ENCODE results near the gene VWF.

Gene VWF

GRCh38 chr12:6124411-6125309, at the start of gene VWF:
Gene VWF (minus strand): TSS chr12:6124670. CDS start chr12:6123196, 1,474 bp downstream.
- H3K27ac ChIP-seq (ENCODE audit: low read length), result peak within 1 kb of the TSS; percentile 18
- H3K4me1 ChIP-seq (ENCODE audit: control insufficient read depth, insufficient read depth, low read length), result no peaks in the 10 kb centered on the region
- peak within 1 kb of the TSS in 1 of 2 donors; percentile 32 for H3K9ac ChIP-seq (ENCODE audit: low read length in 2 of 2)
- H3K36me3 ChIP-seq (ENCODE audit: control insufficient read depth in 2 of 2, insufficient read depth in 2 of 2, low read length in 2 of 2), result no peaks in the 10 kb centered on the region
- H3K4me3 ChIP-seq (ENCODE audit: low read length in 2 of 2), result peak within 1 kb of the TSS in 1 of 2 donors; percentile 57
- no peaks in the 10 kb centered on the region for H3K9me3 ChIP-seq (ENCODE audit: control insufficient read depth in 2 of 2, low read length in 2 of 2)
- no peaks in the 10 kb centered on the region for H3K27me3 ChIP-seq (ENCODE audit: control insufficient read depth in 1 of 2, insufficient read depth in 2 of 2, low read length in 2 of 2)

DNA sequence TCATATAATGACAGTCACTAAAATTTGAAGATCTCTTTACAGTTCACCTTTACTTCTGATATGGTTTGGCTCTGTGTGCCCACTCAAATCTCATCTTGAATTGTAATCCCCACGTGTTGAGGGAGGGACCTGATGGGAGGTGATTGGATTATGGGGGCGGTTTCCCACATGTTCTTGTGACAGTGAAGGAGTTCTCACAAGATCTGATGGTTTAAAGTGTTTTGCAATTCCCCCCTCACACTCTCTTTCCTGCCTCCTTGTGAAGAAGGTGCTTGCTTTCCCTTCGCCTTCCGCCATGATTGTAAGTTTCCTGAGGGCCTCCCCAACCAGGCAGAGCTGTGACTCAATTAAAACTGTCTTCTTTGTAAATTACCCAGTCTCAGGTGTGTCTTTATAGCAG, 48.4 kb upstream of the VWF start:
- Histone ChIP-seq H3K9ac (ENCODE audit: low read length in 2 of 2) (no peak overlapping the region), H3K4me3 (ENCODE audit: low read length in 2 of 2) (no peak overlapping the region), H3K27ac (ENCODE audit: low read length) (no peak overlapping the region), H3K9me3 (ENCODE audit: control insufficient read depth in 2 of 2, low read length in 2 of 2) (no peaks in the 10 kb centered on the region), H3K4me1 (ENCODE audit: control insufficient read depth, insufficient read depth, low read length) (peaks cover under 1% of the 10 kb centered on the region), H3K27me3 (ENCODE audit: control insufficient read depth in 1 of 2, insufficient read depth in 2 of 2, low read length in 2 of 2) (no peaks in the 10 kb centered on the region), H3K36me3 (ENCODE audit: control insufficient read depth in 2 of 2, insufficient read depth in 2 of 2, low read length in 2 of 2) (no peaks in the 10 kb centered on the region)

GRCh38 chr12:6172086-6172485, 47.6 kb upstream of the VWF start:
- H3K9ac ChIP-seq (ENCODE audit: low read length in 2 of 2), result no peak overlapping the region
- no peaks in the 10 kb centered on the region for H3K9me3 ChIP-seq (ENCODE audit: control insufficient read depth in 2 of 2, low read length in 2 of 2)
- H3K27ac ChIP-seq (ENCODE audit: low read length), result no peak overlapping the region
- no peaks in the 10 kb centered on the region for H3K27me3 ChIP-seq (ENCODE audit: control insufficient read depth in 1 of 2, insufficient read depth in 2 of 2, low read length in 2 of 2)
- H3K36me3 ChIP-seq (ENCODE audit: control insufficient read depth in 2 of 2, insufficient read depth in 2 of 2, low read length in 2 of 2), result no peaks in the 10 kb centered on the region
- H3K4me1 ChIP-seq (ENCODE audit: control insufficient read depth, insufficient read depth, low read length), result peaks cover 8% of the 10 kb centered on the region
- H3K4me3 ChIP-seq (ENCODE audit: low read length in 2 of 2), result no peak overlapping the region

GRCh38 chr12:6171409-6172015, 47.0 kb upstream of the VWF start:
- H3K4me3 ChIP-seq (ENCODE audit: low read length in 2 of 2), result no peak overlapping the region
- no peaks in the 10 kb centered on the region for H3K36me3 ChIP-seq (ENCODE audit: control insufficient read depth in 2 of 2, insufficient read depth in 2 of 2, low read length in 2 of 2)
- no peak overlapping the region for H3K9ac ChIP-seq (ENCODE audit: low read length in 2 of 2)
- peaks cover 8% of the 10 kb centered on the region for H3K4me1 ChIP-seq (ENCODE audit: control insufficient read depth, insufficient read depth, low read length)
- no peaks in the 10 kb centered on the region for H3K27me3 ChIP-seq (ENCODE audit: control insufficient read depth in 1 of 2, insufficient read depth in 2 of 2, low read length in 2 of 2)
- no peaks in the 10 kb centered on the region for H3K9me3 ChIP-seq (ENCODE audit: control insufficient read depth in 2 of 2, low read length in 2 of 2)
- H3K27ac ChIP-seq (ENCODE audit: low read length), result no peak overlapping the region

DNA sequence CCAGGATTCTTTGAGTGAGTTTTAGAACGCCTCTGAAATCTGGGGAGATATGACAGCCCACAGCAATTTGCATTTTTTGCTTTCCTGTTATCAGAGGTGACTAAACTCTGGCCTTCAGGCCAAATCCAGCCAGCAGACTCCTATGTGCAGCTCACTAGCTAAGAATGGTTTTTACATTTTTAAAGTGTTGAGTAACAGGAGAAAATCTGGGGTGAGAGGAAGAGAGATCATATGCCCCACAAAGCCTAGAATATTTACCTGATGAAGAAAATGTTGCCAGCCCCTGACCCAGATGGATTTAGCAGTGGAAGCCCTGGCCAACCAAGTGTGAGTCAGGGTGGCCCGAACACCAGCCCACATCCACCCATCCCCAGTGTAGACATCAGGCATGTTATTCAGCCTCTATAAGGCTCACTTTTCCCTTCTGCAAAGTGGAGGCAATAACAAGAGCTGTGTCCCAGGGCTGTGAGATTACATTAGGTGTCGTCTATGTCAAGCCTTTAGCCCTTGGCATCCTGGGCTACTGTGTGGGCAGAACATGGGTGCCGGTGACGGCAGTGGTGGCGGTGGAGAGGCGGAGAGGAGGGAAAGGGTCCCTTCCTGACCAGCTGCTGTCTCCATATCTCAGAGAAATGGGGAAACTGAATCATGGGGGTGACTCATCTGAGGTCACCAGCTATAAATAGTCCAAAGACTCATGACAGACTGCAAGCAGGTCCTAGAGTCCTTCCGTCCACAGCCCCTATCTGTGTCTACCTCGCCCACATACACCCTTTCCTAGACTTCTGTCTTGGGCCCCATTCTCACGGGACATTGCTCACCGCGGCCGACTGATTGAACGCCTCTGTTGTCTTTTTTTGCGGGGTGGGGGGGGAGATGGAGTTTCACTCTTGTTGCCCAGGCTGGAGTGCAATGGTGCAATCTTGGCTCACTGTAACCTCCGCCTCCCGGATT, 43.1 kb upstream of the VWF start:
- Histone ChIP-seq H3K9me3 (ENCODE audit: control insufficient read depth in 2 of 2, low read length in 2 of 2) (no peaks in the 10 kb centered on the region), H3K36me3 (ENCODE audit: control insufficient read depth in 2 of 2, insufficient read depth in 2 of 2, low read length in 2 of 2) (no peaks in the 10 kb centered on the region), H3K4me1 (ENCODE audit: control insufficient read depth, insufficient read depth, low read length) (peaks cover 8% of the 10 kb centered on the region), H3K27me3 (ENCODE audit: control insufficient read depth in 1 of 2, insufficient read depth in 2 of 2, low read length in 2 of 2) (no peaks in the 10 kb centered on the region), H3K9ac (ENCODE audit: low read length in 2 of 2) (no peak overlapping the region), H3K4me3 (ENCODE audit: low read length in 2 of 2) (no peak overlapping the region), H3K27ac (ENCODE audit: low read length) (peak overlapping the region; percentile 18)

GRCh38 chr12:6166808-6167207, 42.3 kb upstream of the VWF start:
- Histone ChIP-seq H3K9me3 (ENCODE audit: control insufficient read depth in 2 of 2, low read length in 2 of 2) (no peaks in the 10 kb centered on the region), H3K27ac (ENCODE audit: low read length) (no peak overlapping the region), H3K4me3 (ENCODE audit: low read length in 2 of 2) (no peak overlapping the region), H3K9ac (ENCODE audit: low read length in 2 of 2) (no peak overlapping the region), H3K4me1 (ENCODE audit: control insufficient read depth, insufficient read depth, low read length) (peaks cover 8% of the 10 kb centered on the region), H3K36me3 (ENCODE audit: control insufficient read depth in 2 of 2, insufficient read depth in 2 of 2, low read length in 2 of 2) (no peaks in the 10 kb centered on the region), H3K27me3 (ENCODE audit: control insufficient read depth in 1 of 2, insufficient read depth in 2 of 2, low read length in 2 of 2) (no peaks in the 10 kb centered on the region)

- H3K36me3 ChIP-seq (ENCODE audit: control insufficient read depth in 2 of 2, insufficient read depth in 2 of 2, low read length in 2 of 2), result no peaks in the 10 kb centered on the region
- peaks cover 9% of the 10 kb centered on the region for H3K4me1 ChIP-seq (ENCODE audit: control insufficient read depth, insufficient read depth, low read length)
- H3K27ac ChIP-seq (ENCODE audit: low read length), result no peak overlapping the region
- H3K27me3 ChIP-seq (ENCODE audit: control insufficient read depth in 1 of 2, insufficient read depth in 2 of 2, low read length in 2 of 2), result no peaks in the 10 kb centered on the region
- no peaks in the 10 kb centered on the region for H3K9me3 ChIP-seq (ENCODE audit: control insufficient read depth in 2 of 2, low read length in 2 of 2)
- no peak overlapping the region for H3K9ac ChIP-seq (ENCODE audit: low read length in 2 of 2)
- H3K4me3 ChIP-seq (ENCODE audit: low read length in 2 of 2), result no peak overlapping the region
Observed at GRCh38 chr12:6165395-6165794, 40.9 kb upstream of the VWF start.

GRCh38 chr12:6163416-6164060, 39.1 kb upstream of the VWF start:
- no peaks in the 10 kb centered on the region for H3K36me3 ChIP-seq (ENCODE audit: control insufficient read depth in 2 of 2, insufficient read depth in 2 of 2, low read length in 2 of 2)
- H3K27me3 ChIP-seq (ENCODE audit: control insufficient read depth in 1 of 2, insufficient read depth in 2 of 2, low read length in 2 of 2), result no peaks in the 10 kb centered on the region
- peaks cover 9% of the 10 kb centered on the region for H3K4me1 ChIP-seq (ENCODE audit: control insufficient read depth, insufficient read depth, low read length)
- no peak overlapping the region for H3K9ac ChIP-seq (ENCODE audit: low read length in 2 of 2)
- H3K27ac ChIP-seq (ENCODE audit: low read length), result no peak overlapping the region
- H3K4me3 ChIP-seq (ENCODE audit: low read length in 2 of 2), result no peak overlapping the region
- no peaks in the 10 kb centered on the region for H3K9me3 ChIP-seq (ENCODE audit: control insufficient read depth in 2 of 2, low read length in 2 of 2)

DNA sequence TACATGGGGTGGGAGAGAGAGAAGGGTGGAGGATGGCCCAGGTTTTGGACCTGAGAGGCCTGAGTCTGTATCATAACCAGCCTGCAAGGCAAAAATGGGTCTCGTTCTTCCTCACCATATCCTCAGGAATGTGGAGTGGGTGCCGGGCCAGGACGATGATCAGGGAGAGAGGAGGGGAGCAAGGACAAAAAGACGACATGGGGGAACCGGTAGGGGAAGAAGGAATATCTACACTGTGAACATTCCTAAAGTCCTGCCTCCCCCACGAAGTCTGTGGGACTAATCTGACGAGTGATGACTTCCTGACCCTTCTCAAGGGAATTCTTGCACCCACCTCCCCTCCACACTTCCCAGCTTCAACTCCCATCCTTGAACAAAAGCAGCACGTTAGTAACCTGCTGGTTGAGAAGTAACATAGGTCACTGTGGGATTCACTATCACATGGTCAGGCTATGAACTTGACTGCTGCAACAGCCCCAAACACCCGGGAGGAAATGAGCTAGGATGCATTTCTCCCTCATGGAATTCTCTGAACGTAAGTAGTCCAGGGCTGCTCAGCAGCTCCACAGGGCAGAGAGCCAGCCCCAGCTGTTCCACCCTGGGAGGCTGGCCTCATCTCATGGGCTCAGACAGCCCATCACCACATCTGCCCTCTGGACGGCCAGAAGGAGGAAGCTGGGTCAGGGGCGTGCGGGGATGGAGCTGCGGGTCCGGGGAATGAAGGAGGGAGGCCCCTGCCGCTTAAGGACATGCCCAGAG, 36.8 kb upstream of the VWF start:
- Histone ChIP-seq H3K9me3 (ENCODE audit: control insufficient read depth in 2 of 2, low read length in 2 of 2) (no peaks in the 10 kb centered on the region), H3K4me3 (ENCODE audit: low read length in 2 of 2) (no peak overlapping the region), H3K9ac (ENCODE audit: low read length in 2 of 2) (no peak overlapping the region), H3K27me3 (ENCODE audit: control insufficient read depth in 1 of 2, insufficient read depth in 2 of 2, low read length in 2 of 2) (no peaks in the 10 kb centered on the region), H3K36me3 (ENCODE audit: control insufficient read depth in 2 of 2, insufficient read depth in 2 of 2, low read length in 2 of 2) (no peaks in the 10 kb centered on the region), H3K27ac (ENCODE audit: low read length) (no peak overlapping the region), H3K4me1 (ENCODE audit: control insufficient read depth, insufficient read depth, low read length) (peaks cover 2% of the 10 kb centered on the region)

Measured in stomach smooth muscle (tissue), 2 donors.